Mesenchymal stem cell (in vitro differentiated cells and primary cell): ENCODE measurements around the gene MINDY4B.

Experiments
- DNase-seq: peaks from one replicate; pipeline ENCODE4 v3.0.0-alpha.2; 2013
- H2AFZ ChIP-seq: one replicate; pipeline ENCODE4 v1.6.1; 2013; ENCODE audit warnings: low read depth, mild to moderate bottlenecking, control low read depth, inconsistent platforms, low read length, moderate library complexity
- H2AK5ac ChIP-seq: 2 replicates; pipeline ENCODE4 v1.6.1; 2013; ENCODE audit warnings: low read length, moderate library complexity, mild to moderate bottlenecking, inconsistent platforms; ENCODE audit not compliant: severe bottlenecking
- H2BK120ac ChIP-seq: one replicate; pipeline ENCODE4 v1.6.1; 2013; ENCODE audit warnings: low read depth, mild to moderate bottlenecking, inconsistent platforms, low read length, moderate library complexity
- H2BK12ac ChIP-seq, 2 experiments: one replicate each; pipeline ENCODE4 v1.6.1; 2013; ENCODE audit warnings: inconsistent platforms in 2 of 2, low read length in 2 of 2, mild to moderate bottlenecking in 2 of 2, moderate library complexity in 2 of 2, control low read depth in 1 of 2
- H2BK15ac ChIP-seq: one replicate; pipeline ENCODE4 v1.6.1; 2013; ENCODE audit warnings: mild to moderate bottlenecking, low read depth, inconsistent platforms; ENCODE audit not compliant: poor library complexity, severe bottlenecking
- H2BK5ac ChIP-seq: 2 replicates; pipeline ENCODE4 v1.6.1; 2013; ENCODE audit warnings: low read depth, mild to moderate bottlenecking, low read length, control low read depth, inconsistent platforms; ENCODE audit not compliant: poor library complexity, severe bottlenecking
- H3K14ac ChIP-seq, 2 experiments: one replicate each; pipeline ENCODE4 v1.6.1; 2013; ENCODE audit warnings: inconsistent platforms in 2 of 2, low read length in 2 of 2, control low read depth in 1 of 2, mild to moderate bottlenecking in 1 of 2, moderate library complexity in 1 of 2
- H3K18ac ChIP-seq, 2 experiments: one replicate each; pipeline ENCODE4 v1.6.1; 2013; ENCODE audit warnings: inconsistent platforms in 2 of 2, low read length in 2 of 2, control low read depth in 1 of 2, low read depth in 1 of 2, mild to moderate bottlenecking in 1 of 2
- H3K23ac ChIP-seq, 2 experiments: one replicate each; pipeline ENCODE4 v1.6.1; 2013; ENCODE audit warnings: inconsistent platforms in 2 of 2, low read length in 2 of 2, mild to moderate bottlenecking in 2 of 2, moderate library complexity in 2 of 2, control low read depth in 1 of 2
- H3K27ac ChIP-seq: 2 replicates; pipeline ENCODE4 v1.5.1; 2013; ENCODE audit warnings: mild to moderate bottlenecking, moderate library complexity, low read length, control low read depth, inconsistent platforms; ENCODE audit not compliant: poor library complexity, severe bottlenecking
- H3K27me3 ChIP-seq, 2 experiments: 2 replicates each; pipeline versions ENCODE4 v1.6.1 to v1.7.0; 2013; ENCODE audit warnings: low read length in 2 of 2, mild to moderate bottlenecking in 2 of 2, moderate library complexity in 2 of 2, control low read depth in 1 of 2, inconsistent platforms in 1 of 2; ENCODE audit not compliant: control insufficient read depth in 1 of 2, insufficient read depth in 1 of 2
- H3K36me3 ChIP-seq, 2 experiments: 2 replicates each; pipeline versions ENCODE4 v1.6.1 to v1.7.0; 2013; ENCODE audit warnings: low read length in 2 of 2, control low read depth in 1 of 2, inconsistent platforms in 1 of 2, low read depth in 1 of 2, mild to moderate bottlenecking in 1 of 2; ENCODE audit not compliant: insufficient read depth in 2 of 2, control insufficient read depth in 1 of 2
- H3K4ac ChIP-seq, 2 experiments: one replicate each; pipeline ENCODE4 v1.6.1; 2013; ENCODE audit warnings: inconsistent platforms in 2 of 2, low read length in 2 of 2, mild to moderate bottlenecking in 2 of 2, moderate library complexity in 2 of 2, control low read depth in 1 of 2, low read depth in 1 of 2
- H3K4me1 ChIP-seq: 2 replicates; pipeline ENCODE4 v1.6.1; 2013; ENCODE audit warnings: low read depth, low read length, control low read depth; ENCODE audit not compliant: control insufficient read depth, insufficient read depth
- H3K4me2 ChIP-seq: 2 replicates; pipeline ENCODE4 v1.6.1; 2013; ENCODE audit warnings: low read length, mild to moderate bottlenecking, inconsistent platforms; ENCODE audit not compliant: poor library complexity, severe bottlenecking
- H3K4me3 ChIP-seq, 2 experiments: 2 replicates each; pipeline versions ENCODE4 v1.5.1 to v1.7.0; 2013; ENCODE audit warnings: low read length in 2 of 2, mild to moderate bottlenecking in 2 of 2, control low read depth in 1 of 2, low read depth in 1 of 2; ENCODE audit not compliant: insufficient read depth in 1 of 2
- H3K79me1 ChIP-seq: replicated peaks from 2 replicates; pipeline ENCODE4 v1.6.1; 2013; ENCODE audit warnings: mild to moderate bottlenecking, control low read depth, low read length, inconsistent platforms; ENCODE audit not compliant: poor library complexity, severe bottlenecking
- H3K9ac ChIP-seq: 2 replicates; pipeline ENCODE4 v1.7.0; 2013; ENCODE audit warnings: mild to moderate bottlenecking, low read length, moderate library complexity
- H3K9me3 ChIP-seq: 2 replicates; pipeline ENCODE4 v1.7.0; 2013; ENCODE audit warnings: mild to moderate bottlenecking, low read length; ENCODE audit not compliant: control insufficient read depth
- H4K8ac ChIP-seq: one replicate; pipeline ENCODE4 v1.6.1; 2013; ENCODE audit warnings: inconsistent platforms, mild to moderate bottlenecking, low read length, moderate library complexity
- H4K91ac ChIP-seq: one replicate; pipeline ENCODE4 v1.6.1; 2013; ENCODE audit warnings: mild to moderate bottlenecking, low read length, inconsistent platforms
- WGBS: methylation state at CpG from one replicate; pipeline ENCODE4 v1.1.7; 2013; ENCODE audit warnings: mixed read lengths; 5-methylcytosine and 5-hydroxymethylcytosine counted together

The MINDY4B gene

DNA sequence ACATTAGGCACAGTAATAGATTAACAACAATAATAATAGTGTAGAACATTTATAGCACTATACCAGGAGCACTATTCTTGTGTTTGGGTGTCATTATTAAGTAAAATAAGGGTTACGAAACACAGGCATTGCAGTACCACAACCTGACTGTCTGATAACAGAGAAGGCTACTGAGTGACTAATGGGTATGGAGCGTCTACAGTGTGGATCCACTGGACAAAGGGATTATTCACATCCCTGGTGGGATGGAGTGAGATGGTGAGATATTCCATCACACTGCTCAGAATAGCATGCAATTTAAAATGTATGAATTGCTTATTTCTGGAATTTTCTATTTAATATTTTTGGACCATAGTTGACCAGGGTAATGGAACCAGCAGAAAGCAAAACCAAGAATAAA is 18.2 kb downstream of the MINDY4B start:
- WGBS = 83% methylated on average over 2 of the region's 2 CpGs
- H3K27ac ChIP-seq = no peak overlapping the region

DNA sequence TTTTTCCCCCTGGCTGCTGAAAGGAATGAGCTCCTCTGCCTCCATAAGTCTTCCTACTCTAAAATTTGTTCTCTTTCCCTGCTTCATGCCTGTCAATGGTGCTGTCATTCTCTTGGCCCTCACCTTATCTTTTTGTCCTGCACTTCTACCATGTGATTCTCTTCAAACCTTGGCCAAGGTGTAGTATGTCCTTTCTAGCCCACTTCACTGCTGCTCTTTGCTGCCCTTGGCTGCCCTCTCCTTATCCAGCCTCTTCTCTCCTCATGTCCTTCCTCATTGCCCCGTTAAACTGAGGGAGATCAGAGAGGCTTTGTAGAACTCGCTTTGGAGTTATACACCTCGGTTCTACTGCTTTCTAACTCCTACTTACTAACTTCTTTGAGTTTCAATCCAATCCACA is 19.7 kb downstream of the MINDY4B start:
- H2BK15ac ChIP-seq = no peak overlapping the region
- 74% methylated on average over 3 of the region's 3 CpGs for WGBS

More for the DNA sequence above, 18.2 kb downstream of the MINDY4B start:
- no peak overlapping the region for H2BK12ac ChIP-seq
- H3K27me3 ChIP-seq = peaks cover 23 to 44% of the 10 kb centered on the region in 2 experiments
- H3K4me1 ChIP-seq = no peaks in the 10 kb centered on the region
- H3K23ac ChIP-seq = no peak overlapping the region
- H3K4ac ChIP-seq = no peak overlapping the region
- H2AFZ ChIP-seq = no peak overlapping the region
- peaks cover 5% of the 10 kb centered on the region for H3K9me3 ChIP-seq
- H2BK5ac ChIP-seq = no peak overlapping the region
- no peak overlapping the region for H3K18ac ChIP-seq
- no peak overlapping the region for H2AK5ac ChIP-seq
- H4K91ac ChIP-seq = no peak overlapping the region
- DNase-seq = no peak
- no peak overlapping the region for H3K4me2 ChIP-seq
- no peak overlapping the region for H3K4me3 ChIP-seq
- no peak overlapping the region for H3K9ac ChIP-seq
- H3K79me1 ChIP-seq = no peaks in the 10 kb centered on the region
- H2BK120ac ChIP-seq = no peak overlapping the region
- H3K36me3 ChIP-seq = no peaks in the 10 kb centered on the region
- no peak overlapping the region for H4K8ac ChIP-seq
- H3K14ac ChIP-seq = no peak overlapping the region
- no peak overlapping the region for H2BK15ac ChIP-seq

GRCh38 chr3:150878996-150879575 is 26.2 kb downstream of the MINDY4B start:
- no peak overlapping the region for H2BK12ac ChIP-seq
- no peaks in the 10 kb centered on the region for H3K4me1 ChIP-seq
- no peaks in the 10 kb centered on the region for H3K36me3 ChIP-seq
- no peak overlapping the region for H3K4me3 ChIP-seq
- no peak overlapping the region for H2BK120ac ChIP-seq
- no peak overlapping the region for H3K18ac ChIP-seq
- H3K4ac ChIP-seq = no peak overlapping the region
- no peak overlapping the region for H2AK5ac ChIP-seq
- H2AFZ ChIP-seq = no peak overlapping the region
- H3K4me2 ChIP-seq = no peak overlapping the region
- no peak overlapping the region for H4K91ac ChIP-seq
- no CpG with 5 or more reads among the region's 2 CpGs for WGBS
- no peak overlapping the region for H3K27ac ChIP-seq
- no peak overlapping the region for H3K9ac ChIP-seq
- H2BK5ac ChIP-seq = no peak overlapping the region
- H3K14ac ChIP-seq = no peak overlapping the region
- H3K23ac ChIP-seq = no peak overlapping the region
- DNase-seq = no peak
- H3K79me1 ChIP-seq = no peaks in the 10 kb centered on the region
- no peak overlapping the region for H2BK15ac ChIP-seq
- peaks cover 9 to 13% of the 10 kb centered on the region in 2 experiments for H3K27me3 ChIP-seq
- no peak overlapping the region for H4K8ac ChIP-seq
- H3K9me3 ChIP-seq = no peaks in the 10 kb centered on the region

More for the DNA sequence above, 19.7 kb downstream of the MINDY4B start:
- H3K4me1 ChIP-seq = no peaks in the 10 kb centered on the region
- H3K27me3 ChIP-seq = peaks cover 23 to 44% of the 10 kb centered on the region in 2 experiments
- H3K27ac ChIP-seq = no peak overlapping the region
- no peak overlapping the region for H2BK120ac ChIP-seq
- no peak overlapping the region for H2BK12ac ChIP-seq
- no peak overlapping the region for H3K4me3 ChIP-seq
- H4K91ac ChIP-seq = no peak overlapping the region
- no peak overlapping the region for H3K4me2 ChIP-seq
- H2AFZ ChIP-seq = no peak overlapping the region
- no peaks in the 10 kb centered on the region for H3K36me3 ChIP-seq
- H3K23ac ChIP-seq = no peak overlapping the region
- H2AK5ac ChIP-seq = no peak overlapping the region
- no peak overlapping the region for H4K8ac ChIP-seq
- no peak for DNase-seq
- H3K9me3 ChIP-seq = peaks cover 5% of the 10 kb centered on the region
- no peak overlapping the region for H3K14ac ChIP-seq
- no peak overlapping the region for H3K4ac ChIP-seq
- no peak overlapping the region for H2BK5ac ChIP-seq
- H3K79me1 ChIP-seq = no peaks in the 10 kb centered on the region
- H3K9ac ChIP-seq = no peak overlapping the region
- H3K18ac ChIP-seq = no peak overlapping the region

DNA sequence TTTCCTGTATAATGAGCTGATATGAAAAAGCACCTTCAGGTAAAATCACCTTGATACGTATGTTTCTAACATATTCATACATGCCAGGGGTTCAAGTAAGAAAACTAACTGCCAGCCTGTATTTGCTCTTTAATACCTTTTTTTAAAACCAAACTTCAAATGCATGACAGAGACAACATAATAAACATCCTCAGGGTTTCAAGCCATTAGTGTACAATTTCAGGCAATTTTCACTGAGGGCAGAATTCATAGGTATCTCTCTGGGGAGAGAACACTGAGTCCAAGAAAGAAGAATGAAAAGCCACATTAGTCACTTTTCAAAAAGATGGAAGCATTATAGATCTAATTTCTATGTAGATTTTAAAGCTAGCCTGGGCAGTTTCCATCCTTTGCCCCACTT is 26.9 kb downstream of the MINDY4B start:
- Histone ChIP-seq H2BK5ac (no peak overlapping the region), H3K36me3 (no peaks in the 10 kb centered on the region), H3K4me2 (no peak overlapping the region), H3K18ac (no peak overlapping the region), H3K79me1 (no peaks in the 10 kb centered on the region), H3K14ac (no peak overlapping the region), H2AK5ac (no peak overlapping the region), H3K27ac (no peak overlapping the region), H4K91ac (no peak overlapping the region), H3K23ac (no peak overlapping the region), H2BK12ac (no peak overlapping the region), H3K27me3 (peaks cover 5 to 6% of the 10 kb centered on the region in 2 experiments), H2AFZ (no peak overlapping the region), H3K4me3 (no peak overlapping the region), H2BK120ac (no peak overlapping the region), H4K8ac (no peak overlapping the region), H3K4me1 (peaks cover 1% of the 10 kb centered on the region), H2BK15ac (no peak overlapping the region), H3K4ac (no peak overlapping the region), H3K9ac (no peak overlapping the region), H3K9me3 (no peaks in the 10 kb centered on the region)
- no peak for DNase-seq
- 88% methylated on average over 1 of the region's 1 CpG for WGBS
